Smooth muscle cell (in vitro differentiated cells): ENCODE data around the gene NXPH2. TPM values are rescaled to one million over a fixed set of nuclear protein-coding genes. Genes with fewer than 3 reads are reported as not detected.

ENCODE experiments used
- DNase-seq: peaks from one replicate; lab custom pipeline; 2025; ENCODE audit not compliant: unreplicated experiment; lab: John Stamatoyannopoulos, UW
- H2AFZ ChIP-seq: fragments of 200-600 bp; sonication (generic); 2 replicates; pipeline ENCODE4 v1.6.0; 2016; ENCODE audit warnings: antibody characterized with exemption, low read depth, mild to moderate bottlenecking
- H3F3A ChIP-seq: fragments of 200-600 bp; sonication (generic); 2 replicates; pipeline ENCODE4 v1.6.0; 2017; ENCODE audit warnings: antibody characterized with exemption, low read depth
- H3K27ac ChIP-seq: fragments of 200-600 bp; sonication (generic); 2 replicates; pipeline ENCODE4 v1.5.1; 2016; ENCODE audit warnings: low read depth, mild to moderate bottlenecking
- H3K27me3 ChIP-seq: fragments of 200-600 bp; sonication (generic); 2 replicates; pipeline ENCODE4 v1.6.1; 2016; ENCODE audit warnings: low read depth, mild to moderate bottlenecking
- H3K36me3 ChIP-seq: fragments of 200-600 bp; sonication (generic); 2 replicates; pipeline ENCODE4 v1.5.1; 2016; ENCODE audit warnings: low read depth
- H3K4me1 ChIP-seq: fragments of 200-600 bp; sonication (generic); 2 replicates; pipeline ENCODE4 v1.5.1; 2016; ENCODE audit warnings: low read depth
- H3K4me2 ChIP-seq: fragments of 200-600 bp; sonication (generic); 2 replicates; pipeline ENCODE4 v1.6.0; 2016; ENCODE audit warnings: mild to moderate bottlenecking
- H3K4me3 ChIP-seq: fragments of 200-600 bp; sonication (generic); 2 replicates; pipeline ENCODE4 v1.5.1; 2016; ENCODE audit warnings: mild to moderate bottlenecking
- H3K79me2 ChIP-seq: fragments of 200-600 bp; sonication (generic); 2 replicates; pipeline ENCODE4 v1.6.0; 2016; ENCODE audit warnings: low read depth, mild to moderate bottlenecking
- H3K9ac ChIP-seq: fragments of 200-600 bp; sonication (generic); 2 replicates; pipeline ENCODE4 v1.6.0; 2016; ENCODE audit warnings: low read depth
- H3K9me3 ChIP-seq: fragments of 200-600 bp; sonication (generic); replicated peaks from 2 replicates; pipeline ENCODE4 v1.5.1; 2016; ENCODE audit warnings: low read depth
- H4K20me1 ChIP-seq: fragments of 200-600 bp; sonication (generic); 2 replicates; pipeline ENCODE4 v1.6.0; 2016; ENCODE audit warnings: low read depth
- WGBS: methylation state at CpG from one replicate; pipeline ENCODE4 v1.1.7; 2016; ENCODE audit warnings: low lambda C conversion rate; 5-methylcytosine and 5-hydroxymethylcytosine counted together
- polyA plus RNA-seq: library from polyadenylated mRNA; unstranded; fragments of >200 nt; fragmentation: Nextera tagmentation; extraction: Ambion mirVana; gene quantifications from 2 replicates; pipeline ENCODE4 v1.2.1, GENCODE V29; 2016
- total RNA-seq: library from RNA; depleted of rRNA; stranded (reverse); fragments of >200 nt; gene quantifications from 2 replicates; pipeline ENCODE4 v1.2.3, GENCODE V29; 2014
- TF ChIP-seq, protein P1 (sequence below): fragments of 200-600 bp; sonication (generic); IDR thresholded peaks from 2 replicates; pipeline ENCODE4 v1.5.1; 2017; ENCODE audit warnings: borderline replicate concordance, mild to moderate bottlenecking, antibody characterized with exemption; ENCODE audit not compliant: insufficient read depth, poor library complexity, severe bottlenecking

Gene NXPH2
- total and polyA plus RNA-seq, 2 experiments from 2014 or later, result not detected

DNA sequence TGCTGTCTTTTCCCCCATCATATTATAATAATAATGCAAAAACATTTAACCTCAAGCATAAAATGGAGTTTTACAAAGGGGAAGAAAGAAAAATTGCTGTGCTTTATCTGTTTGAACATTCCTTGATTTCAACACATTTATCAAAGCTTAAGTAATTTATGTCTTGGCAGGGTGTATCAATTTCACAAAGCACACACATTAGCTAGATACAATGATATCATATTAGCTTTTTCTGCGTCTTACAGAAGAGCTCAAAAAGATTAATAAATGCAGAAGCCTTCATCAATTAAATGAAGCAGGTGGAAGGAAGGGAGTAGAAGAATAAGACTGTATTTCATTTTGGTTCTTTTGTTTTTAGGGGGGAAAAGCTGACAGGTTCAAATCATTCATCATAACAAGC lies 103.0 kb downstream of the NXPH2 start:
- Histone ChIP-seq H3K4me3 (no peak overlapping the region), H3K27ac (no peak overlapping the region), H3K79me2 (no peaks in the 10 kb centered on the region), H3K36me3 (no peaks in the 10 kb centered on the region), H3K4me1 (no peaks in the 10 kb centered on the region), H4K20me1 (no peaks in the 10 kb centered on the region), H3K9me3 (no peaks in the 10 kb centered on the region), H3F3A (no peaks in the 10 kb centered on the region), H2AFZ (no peak overlapping the region), H3K27me3 (no peaks in the 10 kb centered on the region), H3K4me2 (no peak overlapping the region), H3K9ac (no peak overlapping the region)
- no peak for DNase-seq
- WGBS, result 96% methylated on average over 1 of the region's 1 CpG
- TF ChIP-seq, protein P1, sequence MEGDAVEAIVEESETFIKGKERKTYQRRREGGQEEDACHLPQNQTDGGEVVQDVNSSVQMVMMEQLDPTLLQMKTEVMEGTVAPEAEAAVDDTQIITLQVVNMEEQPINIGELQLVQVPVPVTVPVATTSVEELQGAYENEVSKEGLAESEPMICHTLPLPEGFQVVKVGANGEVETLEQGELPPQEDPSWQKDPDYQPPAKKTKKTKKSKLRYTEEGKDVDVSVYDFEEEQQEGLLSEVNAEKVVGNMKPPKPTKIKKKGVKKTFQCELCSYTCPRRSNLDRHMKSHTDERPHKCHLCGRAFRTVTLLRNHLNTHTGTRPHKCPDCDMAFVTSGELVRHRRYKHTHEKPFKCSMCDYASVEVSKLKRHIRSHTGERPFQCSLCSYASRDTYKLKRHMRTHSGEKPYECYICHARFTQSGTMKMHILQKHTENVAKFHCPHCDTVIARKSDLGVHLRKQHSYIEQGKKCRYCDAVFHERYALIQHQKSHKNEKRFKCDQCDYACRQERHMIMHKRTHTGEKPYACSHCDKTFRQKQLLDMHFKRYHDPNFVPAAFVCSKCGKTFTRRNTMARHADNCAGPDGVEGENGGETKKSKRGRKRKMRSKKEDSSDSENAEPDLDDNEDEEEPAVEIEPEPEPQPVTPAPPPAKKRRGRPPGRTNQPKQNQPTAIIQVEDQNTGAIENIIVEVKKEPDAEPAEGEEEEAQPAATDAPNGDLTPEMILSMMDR, result no peak

DNA sequence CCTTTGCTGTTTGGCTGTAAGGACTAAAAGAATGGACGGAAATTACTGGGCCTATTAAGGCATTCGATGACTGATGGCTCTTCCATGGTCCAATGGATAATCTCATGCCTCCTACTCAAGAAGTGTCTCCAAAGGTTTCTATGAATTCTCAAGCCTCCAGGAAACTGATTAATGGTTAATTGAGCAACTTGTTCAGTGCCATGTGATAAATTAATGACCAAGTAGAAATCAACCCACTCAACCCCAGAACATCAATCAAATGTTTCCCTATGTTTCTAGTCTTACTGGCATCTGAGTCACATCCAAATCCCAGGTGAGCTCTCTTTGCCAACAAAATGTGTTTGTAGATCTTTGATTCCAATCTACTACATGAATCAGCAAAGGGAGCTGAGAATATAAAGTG lies 103.6 kb downstream of the NXPH2 start:
- Histone ChIP-seq H4K20me1 (no peaks in the 10 kb centered on the region), H3F3A (no peaks in the 10 kb centered on the region), H3K9me3 (no peaks in the 10 kb centered on the region), H3K27ac (no peak overlapping the region), H3K9ac (no peak overlapping the region), H2AFZ (no peak overlapping the region), H3K79me2 (no peaks in the 10 kb centered on the region), H3K4me1 (no peaks in the 10 kb centered on the region), H3K36me3 (no peaks in the 10 kb centered on the region), H3K4me3 (no peak overlapping the region), H3K4me2 (no peak overlapping the region), H3K27me3 (no peaks in the 10 kb centered on the region)
- 83% methylated on average over 2 of the region's 2 CpGs for WGBS
- TF ChIP-seq, protein P1, result no peak
- no peak for DNase-seq

DNA sequence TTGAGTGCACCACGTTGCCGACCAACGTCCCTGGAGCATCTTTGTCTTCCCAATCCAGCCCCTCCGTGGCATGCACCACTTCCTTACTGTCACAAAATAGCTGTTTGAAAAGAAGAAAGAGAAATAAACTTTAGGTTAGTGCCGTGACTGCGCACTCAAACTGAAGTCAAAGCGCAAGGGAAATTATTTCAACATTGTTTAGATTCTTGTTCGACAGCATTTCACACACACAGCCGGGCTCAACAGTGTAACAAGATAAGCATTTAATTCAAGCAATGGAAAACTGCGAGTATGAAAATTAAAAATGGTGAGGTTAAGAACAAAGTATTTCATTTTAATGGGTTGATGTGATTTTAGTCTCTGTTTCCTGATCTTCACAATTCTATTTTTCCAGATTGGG lies 108.6 kb downstream of the NXPH2 start:
- Histone ChIP-seq H3F3A (no peaks in the 10 kb centered on the region), H3K4me3 (no peak overlapping the region), H3K4me1 (no peaks in the 10 kb centered on the region), H3K36me3 (no peaks in the 10 kb centered on the region), H3K27ac (no peak overlapping the region), H3K79me2 (no peaks in the 10 kb centered on the region), H2AFZ (no peak overlapping the region), H4K20me1 (no peaks in the 10 kb centered on the region), H3K9ac (no peak overlapping the region), H3K27me3 (no peaks in the 10 kb centered on the region), H3K4me2 (no peak overlapping the region), H3K9me3 (no peaks in the 10 kb centered on the region)
- DNase-seq, result no peak
- TF ChIP-seq, protein P1, result no peak
- 89% methylated on average over 10 of the region's 10 CpGs for WGBS

DNA sequence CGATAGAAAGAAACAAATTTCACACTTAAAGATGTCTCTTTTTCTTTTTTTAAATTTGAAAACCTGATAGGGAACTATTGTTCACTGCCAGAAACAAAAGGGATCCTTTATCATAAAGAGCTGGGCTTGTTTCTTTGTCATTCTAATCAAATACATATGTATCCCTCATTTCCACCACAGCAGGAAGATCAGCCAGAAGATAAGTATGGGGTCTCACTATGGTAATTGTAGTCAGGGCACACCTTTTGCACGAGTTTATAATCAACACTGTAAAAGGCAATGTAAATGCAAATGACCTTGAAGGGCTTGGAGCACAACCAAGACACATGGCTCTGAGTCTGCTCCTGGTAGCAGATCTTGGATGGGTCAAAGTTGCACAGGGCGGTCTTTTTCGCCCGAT lies 109.5 kb downstream of the NXPH2 start:
- Histone ChIP-seq H3K4me3 (no peak overlapping the region), H3K9me3 (no peaks in the 10 kb centered on the region), H3K79me2 (no peaks in the 10 kb centered on the region), H3K4me1 (no peaks in the 10 kb centered on the region), H4K20me1 (no peaks in the 10 kb centered on the region), H3K36me3 (no peaks in the 10 kb centered on the region), H2AFZ (no peak overlapping the region), H3K27ac (no peak overlapping the region), H3F3A (no peaks in the 10 kb centered on the region), H3K27me3 (no peaks in the 10 kb centered on the region), H3K4me2 (no peak overlapping the region), H3K9ac (no peak overlapping the region)
- WGBS, result 76% methylated on average over 5 of the region's 5 CpGs
- DNase-seq, result no peak
- TF ChIP-seq, protein P1, result no peak
